ENCODE measurements around the gene TST.

The TST gene

GRCh38 chr22:37053310-37054055 lies 34.2 kb upstream of the TST start:
- DNase-seq (ENCODE audit: low read depth) = no peak
- TF ChIP-seq CTCF (IDR thresholded peaks at IDR 0.05; ENCODE audit: low read depth, low read length, missing control alignments) = no peak
- no peak overlapping the region for H3K4me3 ChIP-seq (ENCODE audit: low read depth, low read length)

- no peak for DNase-seq (ENCODE audit: low read depth)
- no peak for TF ChIP-seq CTCF (IDR thresholded peaks at IDR 0.05; ENCODE audit: low read depth, low read length, missing control alignments)
- peak overlapping the region; percentile 72 for H3K4me3 ChIP-seq (ENCODE audit: low read depth, low read length)
These were observed 33.4 kb upstream of the TST start for GRCh38 chr22:37052386-37053309.

GRCh38 chr22:37051391-37052385 lies 32.4 kb upstream of the TST start, which contains the start of gene KCTD17:
KCTD17 (plus strand) TSS chr22:37051742; CDS start chr22:37051761, 19 bp downstream.
- TF ChIP-seq CTCF (IDR thresholded peaks at IDR 0.05; ENCODE audit: low read depth, low read length, missing control alignments) = no peak
- DNase-seq (ENCODE audit: low read depth) = no peak
- H3K4me3 ChIP-seq (ENCODE audit: low read depth, low read length) = peak within 1 kb of the TSS; percentile 72

GRCh38 chr22:37050913-37051312 lies 31.7 kb upstream of the TST start:
- DNase-seq (ENCODE audit: low read depth) = no peak
- H3K4me3 ChIP-seq (ENCODE audit: low read depth, low read length) = no peak overlapping the region
- TF ChIP-seq CTCF (IDR thresholded peaks at IDR 0.05; ENCODE audit: low read depth, low read length, missing control alignments) = no peak

GRCh38 chr22:37049224-37049623 lies 30.0 kb upstream of the TST start:
- no peak for DNase-seq (ENCODE audit: low read depth)
- no peak for TF ChIP-seq CTCF (IDR thresholded peaks at IDR 0.05; ENCODE audit: low read depth, low read length, missing control alignments)

GRCh38 chr22:37048133-37048532 lies 28.9 kb upstream of the TST start:
- no peak for TF ChIP-seq CTCF (IDR thresholded peaks at IDR 0.05; ENCODE audit: low read depth, low read length, missing control alignments)
- DNase-seq (ENCODE audit: low read depth) = no peak
- no peak overlapping the region for H3K4me3 ChIP-seq (ENCODE audit: low read depth, low read length)

More at GRCh38 chr22:37049224-37049623, 30.0 kb upstream of the TST start:
- H3K4me3 ChIP-seq (ENCODE audit: low read depth, low read length) = no peak overlapping the region

Measured in GM12864 (cell line).